ENCODE measurements around the gene SCMH1.

- TF ChIP-seq, protein P1, sequence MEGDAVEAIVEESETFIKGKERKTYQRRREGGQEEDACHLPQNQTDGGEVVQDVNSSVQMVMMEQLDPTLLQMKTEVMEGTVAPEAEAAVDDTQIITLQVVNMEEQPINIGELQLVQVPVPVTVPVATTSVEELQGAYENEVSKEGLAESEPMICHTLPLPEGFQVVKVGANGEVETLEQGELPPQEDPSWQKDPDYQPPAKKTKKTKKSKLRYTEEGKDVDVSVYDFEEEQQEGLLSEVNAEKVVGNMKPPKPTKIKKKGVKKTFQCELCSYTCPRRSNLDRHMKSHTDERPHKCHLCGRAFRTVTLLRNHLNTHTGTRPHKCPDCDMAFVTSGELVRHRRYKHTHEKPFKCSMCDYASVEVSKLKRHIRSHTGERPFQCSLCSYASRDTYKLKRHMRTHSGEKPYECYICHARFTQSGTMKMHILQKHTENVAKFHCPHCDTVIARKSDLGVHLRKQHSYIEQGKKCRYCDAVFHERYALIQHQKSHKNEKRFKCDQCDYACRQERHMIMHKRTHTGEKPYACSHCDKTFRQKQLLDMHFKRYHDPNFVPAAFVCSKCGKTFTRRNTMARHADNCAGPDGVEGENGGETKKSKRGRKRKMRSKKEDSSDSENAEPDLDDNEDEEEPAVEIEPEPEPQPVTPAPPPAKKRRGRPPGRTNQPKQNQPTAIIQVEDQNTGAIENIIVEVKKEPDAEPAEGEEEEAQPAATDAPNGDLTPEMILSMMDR (IDR thresholded peaks at IDR 0.05; ENCODE audit: low read length) = no peak
- no peak for TF ChIP-seq EZH2 (IDR thresholded peaks at IDR 0.05; ENCODE audit: borderline replicate concordance, low read length)
Observed at GRCh38 chr1:41161846-41162245, 80.3 kb downstream of the SCMH1 start.
